Heart left ventricle (tissue), 16 donors: ENCODE measurements around the gene BTBD8. TPM values are rescaled to one million over a fixed set of nuclear protein-coding genes. Genes with fewer than 3 reads are reported as not detected.

Experiments
- ATAC-seq, 4 donors: fragments of 200-7000 bp; cut with Tn5 transposase; one replicate each; pipeline ENCODE4 v1.9.1; 2020 to 2022; ENCODE audit warnings: moderate library complexity in 4 of 4, mild to moderate bottlenecking in 3 of 4, moderate number of reproducible peaks in 1 of 4
- DNase-seq, 5 donors: peaks; one replicate each; pipeline ENCODE4 v3.0.0-alpha.2; 2020
- H3K27ac ChIP-seq, 12 donors: fragments of 200-600 bp; sonication (generic) in 4 of 12; one replicate each; pipeline versions ENCODE4 v1.5.0 to v1.8.0; 2016 to 2022; ENCODE audit warnings: mild to moderate bottlenecking in 2 of 12
- H3K27me3 ChIP-seq, 9 donors: fragments of 200-600 bp; sonication (generic) in 2 of 9; one replicate each; pipeline versions ENCODE4 v1.5.1 to v1.8.0; 2016 to 2022; ENCODE audit warnings: mild to moderate bottlenecking in 3 of 9
- H3K36me3 ChIP-seq, 9 donors: fragments of 200-600 bp; sonication (generic) in 2 of 9; one replicate each; pipeline versions ENCODE4 v1.5.0 to v1.8.0; 2018 to 2022; ENCODE audit warnings: mild to moderate bottlenecking in 2 of 9
- H3K4me1 ChIP-seq, 12 donors: fragments of 200-600 bp; sonication (generic) in 4 of 12; one replicate each; pipeline versions ENCODE4 v1.5.0 to v1.8.0; 2016 to 2022; ENCODE audit warnings: mild to moderate bottlenecking in 3 of 12
- H3K4me3 ChIP-seq, 12 donors: fragments of 200-600 bp; sonication (generic) in 4 of 12; one replicate each; pipeline versions ENCODE4 v1.5.0 to v1.8.0; 2017 to 2022; ENCODE audit warnings: mild to moderate bottlenecking in 9 of 12, moderate library complexity in 4 of 12
- H3K9me3 ChIP-seq, 12 donors: fragments of 200-600 bp; sonication (generic) in 4 of 12; one replicate each; pipeline versions ENCODE4 v1.5.0 to v1.8.0; 2016 to 2022; ENCODE audit warnings: mild to moderate bottlenecking in 1 of 12
- POLR2A ChIP-seq, 2 donors: fragments of 450-650 bp; IDR thresholded peaks; one replicate each; pipeline ENCODE4 v1.6.1; 2017; ENCODE audit warnings: antibody characterized with exemption in 2 of 2, mild to moderate bottlenecking in 2 of 2, moderate library complexity in 2 of 2
- WGBS, 4 donors: extraction: QIAGEN DNeasy Blood & Tissue Kit in 2 of 4; methylation state at CpG; one replicate each; pipeline versions ENCODE4 v1.1.5 to v1.1.7; 2013 to 2018; 5-methylcytosine and 5-hydroxymethylcytosine counted together
- intact Hi-C, 10 donors: fragments of 100-400 bp; cut with DNase I; formaldehyde crosslinking; loops; one replicate each; pipeline versions ENCODE4 v1.11.1 to v1.14.2; 2022
- polyA plus RNA-seq, 2 donors: library from polyadenylated mRNA; stranded (reverse); fragments of 200-250 nt; gene quantifications; one replicate each; pipeline ENCODE4 v1.2.3, GENCODE V29; 2013
- total RNA-seq, 9 donors: library from RNA; depleted of rRNA in 2 of 9; stranded (reverse); fragments of >200 nt in 2 of 9; fragmentation: NEBNext Ultra II Directional in 3 of 9; extraction: Animal tissue kit (Norgen Biotek cat#: 25700) in 3 of 9; gene quantifications; one replicate each; pipeline versions ENCODE4 v1.1.0 to v1.2.4, GENCODE V29; 2016 to 2023
- TF ChIP-seq, protein P1 (sequence below), 12 donors: fragments of 200-600 bp; sonication (generic) in 4 of 12; IDR thresholded peaks; one replicate each; pipeline versions ENCODE4 v1.5.0 to v1.8.0; 2018 to 2022; ENCODE audit warnings: antibody characterized with exemption in 12 of 12, mild to moderate bottlenecking in 5 of 12
- donor health status: ischemic (EF 13 %, LVEDD 7.1; RV severe dilation, severe dysfunction).
- donor health status: healthy with polysubstance abuse.
- donor health status: DM: no; HTN: yes; CAD: no.
- donor health status: DM: no; HTN: no; CAD: no.
- donor health status: ischemic (EF 25% LVEDD 6.9; RV normal size, moderate dysfunction).
- donor health status: ischemic (EF 25% LVEDD 5.7; RV mildly dilated, moderate dysfunction).
- donor health status: healthy.
- donor health status: DM: yes; HTN: yes; CAD: no.
- donor health status: ischemic (EF 35%, LVEDD 5.7; RV mildly dilated, moderate dysfunction).
- donor health status: nonischemic (EF 11% LVEDD 7.7; RV severe dilation, severe dysfunction).
- donor health status: DM: yes; HTN: yes; CAD: no.
- donor health status: PGD.
- donor health status: ischemic (EF 29% LVEDD 5.4; RV normal size, mild dysfunction).
- donor health status: nonischemic (EF 23%, LVEDD 6.1; RV moderate dilation, normal function).

Gene BTBD8
- total and polyA plus RNA-seq, 11 donors = 0.67 to 7.7 (median 3.6) TPM

DNA sequence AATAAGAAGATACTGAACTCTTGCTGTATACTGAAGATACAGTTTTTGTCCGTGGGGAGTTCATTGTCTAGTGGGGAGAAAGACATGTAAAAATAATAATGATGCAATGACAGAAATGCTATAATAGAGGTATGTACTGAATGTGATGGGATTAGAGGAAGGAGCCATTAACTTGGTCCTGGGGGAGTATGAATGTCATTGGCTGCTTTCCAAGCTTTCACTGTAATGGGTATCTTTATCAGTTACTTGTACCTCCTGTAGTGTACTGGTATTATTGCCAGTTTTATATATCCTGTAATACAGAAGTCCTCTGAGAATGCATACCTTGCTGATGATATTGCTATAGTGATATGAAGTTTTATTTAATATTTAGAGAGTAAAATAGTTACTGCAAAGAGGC lies 7.4 kb downstream of the BTBD8 start:
- ATAC-seq (no peak), DNase-seq (no peak)
- no peak overlapping the region for H3K4me3 ChIP-seq
- 56 to 71% (median 59%) methylated on average over 1 of the region's 1 CpG for WGBS, 4 donors
- H3K36me3 ChIP-seq = peaks cover 0 to 11% (median 0%) of the 10 kb centered on the region in 9 donors
- no peaks in the 10 kb centered on the region for H3K27me3 ChIP-seq
- peaks cover 0 to 2% (median 0%) of the 10 kb centered on the region in 12 donors for H3K4me1 ChIP-seq
- H3K27ac ChIP-seq = no peak overlapping the region
- intact Hi-C loops = no loop called here
- peaks cover 0 to 36% (median 21%) of the 10 kb centered on the region in 12 donors for H3K9me3 ChIP-seq
- no peak for TF ChIP-seq POLR2A (IDR thresholded peaks at IDR 0.05)

DNA sequence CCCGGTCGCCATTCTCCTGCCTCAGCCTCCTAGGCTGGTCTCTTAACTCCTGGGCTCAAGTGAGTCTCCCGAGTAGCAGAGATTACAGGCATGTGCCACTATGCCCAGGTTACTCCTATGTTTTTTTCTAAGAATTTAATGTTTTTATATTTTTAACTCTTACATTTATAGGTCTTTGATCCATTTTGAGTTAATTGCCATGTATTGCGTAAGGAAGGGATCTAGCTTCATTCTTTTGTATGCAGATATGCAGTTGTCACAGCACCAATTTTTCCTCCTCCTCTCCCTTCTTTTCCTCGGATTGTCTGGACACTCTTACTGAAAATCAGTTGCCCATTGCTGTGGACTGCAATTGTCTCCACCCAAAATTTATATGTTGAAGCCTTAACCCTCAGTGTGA lies 11.5 kb downstream of the BTBD8 start:
- WGBS, 4 donors = 96 to 97% (median 97%) methylated on average over 5 of the region's 5 CpGs
- ATAC-seq (no peak), DNase-seq (no peak)
- Histone ChIP-seq H3K27me3 (no peaks in the 10 kb centered on the region), H3K4me1 (peaks cover 0 to 6% (median 0%) of the 10 kb centered on the region in 12 donors), H3K36me3 (peaks cover 0 to 8% (median 3%) of the 10 kb centered on the region in 9 donors), H3K4me3 (no peak overlapping the region), H3K9me3 (peaks cover 0 to 8% (median 2%) of the 10 kb centered on the region in 12 donors), H3K27ac (no peak overlapping the region)
- TF ChIP-seq, protein P1, sequence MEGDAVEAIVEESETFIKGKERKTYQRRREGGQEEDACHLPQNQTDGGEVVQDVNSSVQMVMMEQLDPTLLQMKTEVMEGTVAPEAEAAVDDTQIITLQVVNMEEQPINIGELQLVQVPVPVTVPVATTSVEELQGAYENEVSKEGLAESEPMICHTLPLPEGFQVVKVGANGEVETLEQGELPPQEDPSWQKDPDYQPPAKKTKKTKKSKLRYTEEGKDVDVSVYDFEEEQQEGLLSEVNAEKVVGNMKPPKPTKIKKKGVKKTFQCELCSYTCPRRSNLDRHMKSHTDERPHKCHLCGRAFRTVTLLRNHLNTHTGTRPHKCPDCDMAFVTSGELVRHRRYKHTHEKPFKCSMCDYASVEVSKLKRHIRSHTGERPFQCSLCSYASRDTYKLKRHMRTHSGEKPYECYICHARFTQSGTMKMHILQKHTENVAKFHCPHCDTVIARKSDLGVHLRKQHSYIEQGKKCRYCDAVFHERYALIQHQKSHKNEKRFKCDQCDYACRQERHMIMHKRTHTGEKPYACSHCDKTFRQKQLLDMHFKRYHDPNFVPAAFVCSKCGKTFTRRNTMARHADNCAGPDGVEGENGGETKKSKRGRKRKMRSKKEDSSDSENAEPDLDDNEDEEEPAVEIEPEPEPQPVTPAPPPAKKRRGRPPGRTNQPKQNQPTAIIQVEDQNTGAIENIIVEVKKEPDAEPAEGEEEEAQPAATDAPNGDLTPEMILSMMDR (IDR thresholded peaks at IDR 0.05) = no peak
- TF ChIP-seq POLR2A (IDR thresholded peaks at IDR 0.05) = no peak
- intact Hi-C loops = no loop called here

DNA sequence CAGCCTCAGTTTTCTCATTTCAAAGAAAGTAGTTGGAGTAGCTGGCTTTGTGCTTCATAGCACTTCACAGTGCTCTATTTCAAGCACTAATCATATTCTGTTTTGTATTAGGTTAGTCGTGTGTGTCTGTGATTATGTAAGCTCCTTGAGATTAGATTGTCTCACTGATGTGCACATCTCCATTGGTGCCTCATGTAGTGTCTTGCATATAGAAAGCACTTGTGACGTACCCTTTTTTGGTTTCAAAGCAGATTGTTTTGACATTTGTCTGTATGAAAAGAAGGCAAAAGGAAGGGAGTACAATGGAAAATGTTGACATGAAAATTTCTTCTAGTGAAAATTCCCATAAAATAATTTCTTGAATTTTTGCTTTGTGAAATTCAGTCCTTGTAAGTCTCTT lies 13.9 kb downstream of the BTBD8 start:
- Histone ChIP-seq H3K27me3 (no peaks in the 10 kb centered on the region), H3K27ac (no peak overlapping the region), H3K9me3 (no peaks in the 10 kb centered on the region), H3K4me1 (peaks cover 0 to 6% (median 0%) of the 10 kb centered on the region in 12 donors), H3K36me3 (peaks cover 0 to 12% (median 3%) of the 10 kb centered on the region in 9 donors), H3K4me3 (no peak overlapping the region)
- WGBS, 4 donors = 59 to 70% (median 65%) methylated on average over 2 of the region's 2 CpGs
- no peak for DNase-seq
- no peak for TF ChIP-seq POLR2A (IDR thresholded peaks at IDR 0.05)
- TF ChIP-seq, protein P1 (IDR thresholded peaks at IDR 0.05) = no peak
- intact Hi-C loops = no loop called here
- no peak for ATAC-seq

DNA sequence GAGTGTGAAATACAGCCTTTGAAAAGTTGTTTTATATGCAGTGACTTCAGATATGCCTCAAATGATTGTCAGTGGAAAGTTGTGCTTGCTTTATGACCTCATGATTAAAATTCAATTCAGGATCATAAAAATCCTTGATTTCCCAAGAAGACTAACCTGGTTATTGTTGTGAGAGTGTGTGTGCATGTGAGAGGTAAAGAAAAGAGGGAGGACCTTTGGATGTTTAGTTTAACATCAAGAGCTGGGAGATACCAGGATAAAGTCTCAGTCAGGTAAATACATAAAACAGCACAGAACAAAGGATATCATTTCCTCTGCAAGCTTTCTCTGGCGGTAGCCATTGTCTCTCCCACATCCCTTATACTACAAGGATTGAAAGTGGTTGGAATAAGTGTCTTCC lies 14.4 kb downstream of the BTBD8 start:
- Histone ChIP-seq H3K27ac (no peak overlapping the region), H3K27me3 (no peaks in the 10 kb centered on the region), H3K4me1 (peaks cover 0 to 6% (median 0%) of the 10 kb centered on the region in 12 donors), H3K4me3 (no peak overlapping the region), H3K36me3 (peaks cover 0 to 10% (median 2%) of the 10 kb centered on the region in 9 donors), H3K9me3 (no peaks in the 10 kb centered on the region)
- DNase-seq (no peak), ATAC-seq (no peak)
- 56 to 95% (median 74%) methylated on average over 1 of the region's 1 CpG for WGBS, 4 donors
- intact Hi-C loops = no loop called here
- TF ChIP-seq, protein P1 (IDR thresholded peaks at IDR 0.05) = no peak
- no peak for TF ChIP-seq POLR2A (IDR thresholded peaks at IDR 0.05)

DNA sequence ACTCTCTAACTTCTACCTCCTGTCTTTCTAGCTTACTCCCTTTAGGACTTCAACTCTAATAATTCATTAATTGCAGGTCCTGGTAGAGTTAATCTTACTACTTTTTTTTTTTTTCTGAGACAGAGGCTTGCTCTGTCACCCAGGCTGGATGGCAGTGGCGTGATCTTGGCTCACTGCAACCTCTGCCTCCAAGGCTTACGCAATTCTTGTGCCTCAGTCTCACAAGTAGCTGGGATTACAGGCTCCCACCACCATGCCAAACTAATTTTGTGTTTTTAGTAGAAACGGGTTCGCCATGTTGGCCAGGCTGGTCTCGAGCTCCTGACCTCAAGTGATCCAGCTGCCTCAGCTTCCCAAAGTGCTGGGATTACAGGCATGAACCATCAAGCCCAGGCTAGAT lies 15.7 kb downstream of the BTBD8 start:
- no peaks in the 10 kb centered on the region for H3K9me3 ChIP-seq
- no peaks in the 10 kb centered on the region for H3K27me3 ChIP-seq
- ATAC-seq (no peak), DNase-seq (no peak)
- TF ChIP-seq POLR2A (IDR thresholded peaks at IDR 0.05) = no peak
- TF ChIP-seq, protein P1 (IDR thresholded peaks at IDR 0.05) = no peak
- intact Hi-C loops = no loop called here
- 90 to 97% (median 93%) methylated on average over 5 of the region's 5 CpGs for WGBS, 4 donors
- peaks cover 0 to 10% (median 0%) of the 10 kb centered on the region in 9 donors for H3K36me3 ChIP-seq
- no peak overlapping the region for H3K4me3 ChIP-seq
- peaks cover 0 to 6% (median 0%) of the 10 kb centered on the region in 12 donors for H3K4me1 ChIP-seq
- H3K27ac ChIP-seq = no peak overlapping the region
